IMR-90 (cell line): ENCODE data around the gene EZR. TPM values are rescaled to one million over a fixed set of nuclear protein-coding genes. Genes with fewer than 3 reads are reported as not detected.

Source experiments
- ATAC-seq: fragments of 200-7000 bp; cut with Tn5 transposase; 2 replicates; pipeline ENCODE4 v1.9.1; 2020; ENCODE audit warnings: low read depth, mild to moderate bottlenecking, moderate library complexity
- BruUV-seq: library from RNA; stranded (reverse); fragments of 400-500 nt; replicated peaks from 2 replicates; lab custom pipeline; 2021; lab: Mats Ljungman, UMichigan
- CTCF ChIA-PET: fragments of 300-600 bp; formaldehyde crosslinking; extraction: SDS; loops from one replicate; lab custom pipeline; 2021; ENCODE audit warnings: antibody characterized with exemption; lab: Yijun Ruan, JAX
- POLR2A ChIA-PET: fragments of 300-600 bp; sonication (Branson Sonifier 250); formaldehyde crosslinking; loops from one replicate; lab custom pipeline; 2022; ENCODE audit warnings: antibody characterized with exemption; ENCODE audit not compliant: unreplicated experiment; lab: Charles Lee
- DNase-seq: peaks from one replicate; pipeline ENCODE4 v3.0.0; 2013
- H2AFZ ChIP-seq: replicated peaks from 2 replicates; pipeline ENCODE3; 2013; ENCODE audit warnings: low read length, mild to moderate bottlenecking; ENCODE audit not compliant: poor library complexity
- H2AK5ac ChIP-seq: 2 replicates; pipeline ENCODE4 v1.6.1; 2013; ENCODE audit warnings: low read depth, low read length, inconsistent platforms
- H2AK9ac ChIP-seq: replicated peaks from 2 replicates; pipeline ENCODE3; 2013; ENCODE audit warnings: mild to moderate bottlenecking, low read depth, low read length, moderate library complexity; ENCODE audit not compliant: poor library complexity
- H2BK120ac ChIP-seq: 2 replicates; pipeline ENCODE4 v1.6.1; 2013; ENCODE audit warnings: low read depth, low read length, inconsistent platforms
- H2BK15ac ChIP-seq: 3 replicates; pipeline ENCODE4 v1.6.1; 2013; ENCODE audit warnings: low read depth, low read length, inconsistent platforms
- H2BK20ac ChIP-seq: 2 replicates; pipeline ENCODE4 v1.6.1; 2013; ENCODE audit warnings: low read depth, mild to moderate bottlenecking, inconsistent platforms, low read length, moderate library complexity
- H2BK5ac ChIP-seq: 2 replicates; pipeline ENCODE4 v1.6.1; 2013; ENCODE audit warnings: mild to moderate bottlenecking, low read depth, low read length, inconsistent platforms; ENCODE audit not compliant: poor library complexity, severe bottlenecking
- H3K14ac ChIP-seq: replicated peaks from 2 replicates; pipeline ENCODE4 v1.6.1; 2013; ENCODE audit warnings: low read depth, low read length, inconsistent platforms
- H3K18ac ChIP-seq: 2 replicates; pipeline ENCODE4 v1.6.1; 2013; ENCODE audit warnings: low read depth, low read length, control low read depth
- H3K23ac ChIP-seq: 2 replicates; pipeline ENCODE4 v1.6.1; 2013; ENCODE audit warnings: low read depth, low read length, inconsistent platforms
- H3K27ac ChIP-seq: 2 replicates; pipeline ENCODE4 v1.5.1; 2013; ENCODE audit warnings: mild to moderate bottlenecking, control low read depth, low read length; ENCODE audit not compliant: insufficient read depth
- H3K27me3 ChIP-seq: 2 replicates; pipeline ENCODE4 v1.6.1; 2013; ENCODE audit warnings: low read length; ENCODE audit not compliant: control insufficient read depth, insufficient read depth
- H3K36me3 ChIP-seq: 2 replicates; pipeline ENCODE4 v1.6.1; 2013; ENCODE audit warnings: low read length, mixed read lengths; ENCODE audit not compliant: control insufficient read depth, insufficient read depth
- H3K4ac ChIP-seq: 2 replicates; pipeline ENCODE4 v1.6.1; 2013; ENCODE audit warnings: low read depth, low read length, inconsistent platforms
- H3K4me1 ChIP-seq: 2 replicates; pipeline ENCODE4 v1.6.1; 2013; ENCODE audit warnings: low read length, mixed read lengths; ENCODE audit not compliant: control insufficient read depth, insufficient read depth
- H3K4me2 ChIP-seq: 2 replicates; pipeline ENCODE4 v1.6.1; 2013; ENCODE audit warnings: low read depth, mild to moderate bottlenecking, control low read depth, low read length, moderate library complexity
- H3K4me3 ChIP-seq: 2 replicates; pipeline ENCODE4 v1.5.1; 2013; ENCODE audit warnings: low read depth, mild to moderate bottlenecking, control low read depth, low read length, moderate library complexity; ENCODE audit not compliant: insufficient read depth
- H3K56ac ChIP-seq: 2 replicates; pipeline ENCODE4 v1.6.1; 2013; ENCODE audit warnings: low read length, inconsistent platforms; ENCODE audit not compliant: insufficient read depth; ENCODE audit errors: extremely low read depth
- H3K79me1 ChIP-seq, 2 experiments: 2 replicates each; pipeline ENCODE4 v1.6.1; 2013; ENCODE audit warnings: low read length in 2 of 2, inconsistent platforms in 1 of 2, low read depth in 1 of 2
- H3K9ac ChIP-seq: 2 replicates; pipeline ENCODE4 v1.6.1; 2013; ENCODE audit warnings: low read depth, low read length, control low read depth
- H3K9me1 ChIP-seq: 2 replicates; pipeline ENCODE4 v1.6.1; 2013; ENCODE audit warnings: low read length, inconsistent platforms; ENCODE audit not compliant: insufficient read depth
- H3K9me3 ChIP-seq: 2 replicates; pipeline ENCODE4 v1.6.1; 2013; ENCODE audit warnings: low read length; ENCODE audit not compliant: control insufficient read depth, insufficient read depth
- H4K20me1 ChIP-seq: 2 replicates; pipeline ENCODE4 v1.6.1; 2013; ENCODE audit warnings: low read length, inconsistent platforms; ENCODE audit not compliant: insufficient read depth
- H4K5ac ChIP-seq: 2 replicates; pipeline ENCODE4 v1.6.1; 2013; ENCODE audit warnings: mild to moderate bottlenecking, low read depth, low read length, control low read depth
- H4K8ac ChIP-seq, 2 experiments: 2 replicates each; pipeline ENCODE4 v1.6.1; 2013; ENCODE audit warnings: low read depth in 2 of 2, low read length in 2 of 2, control low read depth in 1 of 2, inconsistent platforms in 1 of 2
- H4K91ac ChIP-seq: 2 replicates; pipeline ENCODE4 v1.6.1; 2013; ENCODE audit warnings: low read depth, low read length, inconsistent platforms; ENCODE audit not compliant: insufficient read depth
- BHLHE40 ChIP-seq: fragments of 150-350 bp; IDR thresholded peaks from 2 replicates; pipeline ENCODE4 v1.6.1; 2016; ENCODE audit warnings: mild to moderate bottlenecking, low read depth, low read length
- CEBPB ChIP-seq: IDR thresholded peaks from 2 replicates; pipeline ENCODE4 v1.6.1; 2012; ENCODE audit warnings: low read depth, low read length, improper control_type of control experiment
- MAFK ChIP-seq: IDR thresholded peaks from 2 replicates; pipeline ENCODE4 v1.6.1; 2012; ENCODE audit warnings: low read depth, low read length, improper control_type of control experiment
- MAZ ChIP-seq: IDR thresholded peaks from 2 replicates; pipeline ENCODE4 v1.6.1; 2012; ENCODE audit warnings: low read depth, mild to moderate bottlenecking, low read length, improper control_type of control experiment, moderate library complexity, borderline replicate concordance
- MXI1 ChIP-seq: IDR thresholded peaks from 2 replicates; pipeline ENCODE4 v1.6.1; 2012; ENCODE audit warnings: low read depth, mild to moderate bottlenecking, low read length, moderate library complexity, borderline replicate concordance
- NFE2L2 ChIP-seq: fragments of 150-350 bp; IDR thresholded peaks from 2 replicates; pipeline ENCODE4 v1.6.1; 2016; ENCODE audit warnings: low read depth, mild to moderate bottlenecking, low read length
- POLR2A ChIP-seq: IDR thresholded peaks from 2 replicates; pipeline ENCODE4 v1.6.1; 2012; ENCODE audit warnings: mild to moderate bottlenecking, low read depth, low read length
- RAD21 ChIP-seq: IDR thresholded peaks from 2 replicates; pipeline ENCODE4 v1.6.1; 2012; ENCODE audit warnings: low read length, improper control_type of control experiment
- RCOR1 ChIP-seq: IDR thresholded peaks from 2 replicates; pipeline ENCODE4 v1.6.1; 2012; ENCODE audit warnings: mild to moderate bottlenecking, low read length, improper control_type of control experiment; ENCODE audit not compliant: insufficient replicate concordance
- SMC3 ChIP-seq: fragments of 150-350 bp; IDR thresholded peaks from 2 replicates; pipeline ENCODE4 v1.6.1; 2016; ENCODE audit warnings: low read depth, mild to moderate bottlenecking, antibody characterized with exemption, low read length, moderate library complexity
- WGBS, 2 experiments: methylation state at CpG; one replicate each; pipeline versions ENCODE4 v1.1.5 to v1.1.7; 2013; ENCODE audit warnings: missing lambda C conversion rate in 2 of 2; ENCODE audit not compliant: insufficient read length in 1 of 2; ENCODE audit errors: extremely low coverage in 2 of 2; 5-methylcytosine and 5-hydroxymethylcytosine counted together
- dilution Hi-C: fragments of 300-500 bp; cut with HindIII; formaldehyde crosslinking; loops from one replicate; pipeline ENCODE4 v1.14.3; 2018; ENCODE audit warnings: low sequenced_read_pairs; ENCODE audit not compliant: unreplicated experiment
- in situ Hi-C: fragments of 300-500 bp; cut with MboI; formaldehyde crosslinking; loops from 3 replicates; pipeline ENCODE4 v1.14.3; 2019; ENCODE audit warnings: low sequenced_read_pairs, inconsistent platforms, mixed read lengths
- intact Hi-C: fragments of 100-400 bp; cut with micrococcal nuclease; formaldehyde crosslinking; loops from 2 replicates; pipeline ENCODE4 v1.10.0; 2022
- polyA plus RNA-seq, 3 experiments: library from polyadenylated mRNA; depleted of rRNA; stranded (reverse); fragments of >200 nt; gene quantifications; 2 replicates each; pipeline ENCODE4 v1.2.3, GENCODE V29; 2012; ENCODE audit warnings: low replicate concordance in 1 of 3
- total RNA-seq: library from RNA; depleted of rRNA; stranded (reverse); fragments of >200 nt; gene quantifications from 2 replicates; pipeline ENCODE4 v1.2.3, GENCODE V29; 2012
- TF ChIP-seq, protein P1 (sequence below): conservative IDR thresholded peaks from 2 replicates; pipeline ENCODE4 v1.5.1; 2012; ENCODE audit warnings: mild to moderate bottlenecking, low read depth, low read length, improper control_type of control experiment

The EZR gene
- total and polyA plus RNA-seq, 2 of the 4 experiments (the other 2 are of a cell fraction): 83.8 to 145 TPM

DNA sequence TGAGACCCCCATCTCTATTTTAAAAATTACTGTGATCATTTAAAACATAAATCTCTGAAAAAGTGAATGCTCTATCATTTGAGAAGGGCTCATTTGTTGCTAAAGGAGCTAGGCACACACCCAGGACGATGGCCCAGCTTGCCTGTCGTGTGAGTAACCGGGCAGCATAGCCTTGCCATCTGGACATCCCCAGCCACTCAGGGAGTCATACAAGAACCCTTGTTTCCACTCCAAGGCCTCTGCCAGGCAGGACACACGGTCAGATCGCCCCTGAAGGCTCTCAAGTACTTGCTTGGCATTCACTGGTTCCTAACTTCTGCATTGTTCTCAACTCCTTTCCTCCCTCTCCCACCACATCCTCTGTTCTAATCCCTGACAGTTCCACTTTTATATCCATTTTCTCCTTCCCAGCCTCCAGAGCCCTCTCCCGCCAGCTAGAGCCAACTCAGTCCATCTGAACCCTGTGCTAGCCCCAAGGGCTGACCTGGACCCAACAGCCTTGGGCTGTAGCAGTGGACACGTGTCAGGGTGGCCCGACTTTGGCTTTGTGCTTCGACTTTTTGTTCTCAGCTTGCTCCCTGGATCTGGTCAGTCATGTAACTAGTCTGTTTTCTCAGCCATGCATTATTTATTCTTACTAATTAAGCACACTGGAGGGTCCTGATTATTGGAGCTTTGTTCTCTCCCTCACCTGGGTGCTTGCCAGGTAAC lies 15.7 kb upstream of the EZR start:
- in situ Hi-C loops (no loop called here), dilution Hi-C loops (no loop called here), intact Hi-C loops (no loop called here)
- Histone ChIP-seq H3K9ac (no peak overlapping the region), H3K79me1 (no peaks in the 10 kb centered on the region), H3K9me1 (peaks cover 3% of the 10 kb centered on the region; the same call in 1 of the 2 replicates), H3K27ac (no peak overlapping the region), H3K4me3 (no peak overlapping the region), H2BK5ac (no peak overlapping the region), H3K14ac (no peak overlapping the region; the same call in 1 of the 2 replicates), H4K20me1 (no peaks in the 10 kb centered on the region), H2BK15ac (no peak overlapping the region), H3K4me2 (no peak overlapping the region), H3K23ac (no peak overlapping the region), H3K4me1 (no peaks in the 10 kb centered on the region; the same call in 1 of the 2 replicates), H4K5ac (no peak overlapping the region), H3K56ac (no peak overlapping the region), H2AK9ac (no peak overlapping the region), H2BK20ac (no peak overlapping the region), H2AK5ac (no peak overlapping the region), H2AFZ (no peak overlapping the region), H3K4ac (no peak overlapping the region; the same call in 1 of the 2 replicates), H3K36me3 (no peaks in the 10 kb centered on the region), H3K18ac (no peak overlapping the region), H3K9me3 (no peaks in the 10 kb centered on the region), H3K27me3 (no peaks in the 10 kb centered on the region), H4K8ac (no peak overlapping the region), H4K91ac (no peak overlapping the region), H2BK120ac (no peak overlapping the region)
- ChIA-PET CTCF (no interaction called here), POLR2A (no interaction called here)
- DNase-seq: no peak
- no peak for ATAC-seq
- no TSS peak for BruUV-seq
- 85% methylated on average over 5 of the region's 9 CpGs; no CpG with 5 or more reads in 1 of the 2 experiments for WGBS, 2 experiments
- TF ChIP-seq RAD21 (no peak), MXI1 (no peak), SMC3 (no peak), MAZ (no peak), RCOR1 (no peak), POLR2A (no peak), MAFK (no peak), NFE2L2 (no peak), CEBPB (no peak), BHLHE40 (no peak)
- TF ChIP-seq, protein P1, sequence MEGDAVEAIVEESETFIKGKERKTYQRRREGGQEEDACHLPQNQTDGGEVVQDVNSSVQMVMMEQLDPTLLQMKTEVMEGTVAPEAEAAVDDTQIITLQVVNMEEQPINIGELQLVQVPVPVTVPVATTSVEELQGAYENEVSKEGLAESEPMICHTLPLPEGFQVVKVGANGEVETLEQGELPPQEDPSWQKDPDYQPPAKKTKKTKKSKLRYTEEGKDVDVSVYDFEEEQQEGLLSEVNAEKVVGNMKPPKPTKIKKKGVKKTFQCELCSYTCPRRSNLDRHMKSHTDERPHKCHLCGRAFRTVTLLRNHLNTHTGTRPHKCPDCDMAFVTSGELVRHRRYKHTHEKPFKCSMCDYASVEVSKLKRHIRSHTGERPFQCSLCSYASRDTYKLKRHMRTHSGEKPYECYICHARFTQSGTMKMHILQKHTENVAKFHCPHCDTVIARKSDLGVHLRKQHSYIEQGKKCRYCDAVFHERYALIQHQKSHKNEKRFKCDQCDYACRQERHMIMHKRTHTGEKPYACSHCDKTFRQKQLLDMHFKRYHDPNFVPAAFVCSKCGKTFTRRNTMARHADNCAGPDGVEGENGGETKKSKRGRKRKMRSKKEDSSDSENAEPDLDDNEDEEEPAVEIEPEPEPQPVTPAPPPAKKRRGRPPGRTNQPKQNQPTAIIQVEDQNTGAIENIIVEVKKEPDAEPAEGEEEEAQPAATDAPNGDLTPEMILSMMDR: no peak
